ENCODE measurements around the gene SIL1.
A peak's percentile ranks its signal among the peaks of the same experiment; 100 is the strongest.
"Not testable (repeated sequence)": the region's sequence is repeated elsewhere in the genome, so short reads cannot be mapped to it uniquely, and the experiment has no call there.

SIL1 gene

DNA sequence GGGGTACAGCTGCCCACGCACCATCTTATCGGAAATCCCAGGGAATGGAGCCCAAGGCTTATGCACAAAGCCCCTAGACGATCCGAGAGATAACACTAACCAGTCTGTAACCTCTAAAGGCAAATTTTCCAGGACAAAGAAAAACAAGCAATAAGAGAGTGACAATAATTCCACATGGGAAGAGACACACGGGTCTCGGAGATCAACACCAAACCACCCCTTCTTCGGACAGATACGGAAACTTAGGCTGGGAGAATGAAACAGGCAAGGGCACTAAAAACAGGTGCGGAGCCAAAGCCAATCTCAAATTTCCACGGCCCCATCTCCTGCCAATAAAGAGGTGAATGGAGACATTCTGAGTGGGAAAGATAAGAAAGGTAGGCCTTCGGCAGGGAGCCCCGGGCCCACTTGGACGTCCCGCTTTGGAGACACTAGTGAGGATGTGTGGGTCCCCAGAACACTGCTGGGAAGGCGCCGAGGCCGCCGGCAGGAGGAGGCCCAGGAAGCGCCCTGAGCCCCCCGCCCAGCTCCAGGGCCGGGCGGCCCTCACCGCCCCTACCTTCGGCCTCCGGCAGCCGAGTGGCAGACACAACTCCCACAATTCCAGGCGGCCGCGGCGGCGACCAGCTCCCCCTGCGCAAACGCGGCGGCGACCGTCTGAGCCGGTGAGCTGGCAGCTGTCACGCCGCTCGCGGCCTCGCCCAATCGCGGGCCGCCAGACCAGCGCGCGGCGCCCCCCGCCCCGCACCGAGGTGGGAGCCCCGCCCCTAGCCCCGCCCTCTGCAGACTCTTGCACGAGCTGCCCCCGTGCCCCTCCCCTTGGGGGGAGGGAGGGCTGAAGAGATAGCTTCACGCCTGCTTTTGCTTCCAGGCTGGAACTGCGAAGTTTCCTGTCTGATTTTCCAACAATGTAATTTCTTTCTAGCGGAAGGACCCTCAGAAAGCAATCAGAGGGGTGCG, at the start of gene SIL1:
TSS of gene SIL1 (minus strand) at position 659 of the 960 bp plus-strand sequence. CDS start 70,525 bp downstream, outside the sequence.
- peak; percentile 95 for DNase-seq (ENCODE audit: low spot score)

DNA sequence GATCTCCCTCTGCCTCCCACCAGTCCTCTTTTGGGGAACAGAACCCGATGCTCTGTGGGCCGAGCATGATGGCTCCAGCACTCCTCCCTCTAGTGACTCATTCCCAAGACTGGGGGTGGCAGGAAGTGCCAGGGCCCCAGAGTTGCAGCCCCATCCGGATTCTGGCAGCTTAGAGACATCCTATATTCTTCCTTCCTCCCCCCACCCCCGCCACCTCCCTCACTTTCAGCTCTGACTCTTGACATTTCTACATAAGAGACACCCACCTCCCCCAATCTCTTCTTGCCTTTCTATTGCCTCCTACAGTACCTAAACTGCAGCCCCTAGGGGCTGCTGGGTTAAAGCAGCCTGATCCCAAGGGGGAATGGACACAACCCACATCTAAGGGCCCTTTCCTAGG, 48.2 kb upstream of the SIL1 start:
- DNase-seq (ENCODE audit: low spot score): no peak

DNA sequence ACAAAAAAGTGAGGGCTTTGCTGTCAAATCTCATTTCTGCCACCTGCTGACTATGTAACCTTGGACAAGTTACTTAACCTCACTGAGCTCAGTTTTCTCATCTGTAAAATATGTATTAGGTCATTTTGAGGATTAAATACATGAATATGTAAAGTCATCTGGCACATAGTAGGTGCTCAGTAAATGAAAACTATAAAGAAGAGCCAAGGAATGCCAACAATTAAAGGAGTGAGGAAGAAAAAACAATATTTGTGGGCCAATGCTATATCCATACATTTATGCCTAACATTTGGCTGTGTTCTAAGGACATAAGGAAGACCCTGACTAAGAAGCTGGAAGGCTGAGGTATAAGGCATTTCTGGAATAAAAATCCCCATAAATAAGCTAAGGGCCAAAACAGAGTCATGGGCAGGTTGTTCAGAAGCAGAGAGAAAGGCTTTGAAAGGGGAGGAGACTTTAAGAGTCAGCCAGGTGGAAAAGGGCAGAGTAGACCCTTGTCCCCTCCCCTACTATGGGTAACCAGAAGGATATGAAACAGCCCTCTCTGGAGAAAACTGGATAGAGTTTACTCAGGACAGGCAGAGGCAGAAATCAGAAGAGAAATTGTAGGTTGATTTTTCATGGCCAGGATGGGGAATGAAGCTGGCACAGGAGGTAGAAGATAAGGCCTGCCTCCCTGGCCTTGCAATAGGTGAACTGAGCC, 47.6 kb upstream of the SIL1 start:
- DNase-seq (ENCODE audit: low spot score): no peak

DNA sequence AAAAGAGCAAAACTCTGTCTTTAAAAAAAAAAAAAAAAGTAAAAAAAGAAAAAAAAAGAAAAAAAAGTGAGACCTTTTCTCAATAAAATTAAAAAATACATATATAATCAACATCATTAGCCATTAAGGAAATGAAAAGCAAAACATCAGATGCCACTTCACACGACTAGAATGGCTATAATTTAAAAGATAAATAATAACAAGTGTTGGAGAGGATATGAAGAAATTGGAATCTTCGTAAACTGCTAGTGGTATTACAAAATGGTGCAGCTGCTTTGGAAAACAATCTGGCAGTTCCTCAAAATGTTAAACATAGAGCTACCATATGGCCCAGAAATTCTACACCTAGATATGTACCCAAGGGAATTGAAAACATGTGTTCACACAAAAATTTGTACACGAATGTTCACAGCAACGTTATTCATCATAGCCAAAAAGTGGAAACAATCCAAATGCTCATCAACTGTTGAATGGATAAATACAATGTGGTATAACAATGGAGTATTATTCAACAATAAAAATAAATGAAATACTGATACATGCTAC, 45.3 kb upstream of the SIL1 start:
- DNase-seq (ENCODE audit: low spot score): no peak

DNA sequence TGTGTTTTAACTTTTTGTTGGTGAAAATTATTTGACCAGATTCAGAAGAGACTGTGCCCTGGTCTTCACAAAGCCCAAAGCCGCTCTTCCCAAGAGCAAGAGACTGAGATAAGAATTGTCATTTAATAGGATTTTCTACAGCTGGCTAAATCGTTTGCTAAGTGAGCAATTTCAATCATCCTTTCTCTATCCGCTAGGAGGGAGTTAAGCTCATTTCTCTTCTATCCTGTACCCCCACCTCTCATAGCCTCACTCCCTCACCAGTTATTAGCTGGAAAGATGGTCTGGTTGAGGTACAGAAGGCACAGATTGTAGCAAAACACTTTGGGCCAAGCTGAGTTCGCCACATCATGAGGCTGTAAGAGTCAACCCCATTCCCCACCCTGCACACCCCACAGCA, 43.0 kb upstream of the SIL1 start:
- no peak for DNase-seq (ENCODE audit: low spot score)

DNA sequence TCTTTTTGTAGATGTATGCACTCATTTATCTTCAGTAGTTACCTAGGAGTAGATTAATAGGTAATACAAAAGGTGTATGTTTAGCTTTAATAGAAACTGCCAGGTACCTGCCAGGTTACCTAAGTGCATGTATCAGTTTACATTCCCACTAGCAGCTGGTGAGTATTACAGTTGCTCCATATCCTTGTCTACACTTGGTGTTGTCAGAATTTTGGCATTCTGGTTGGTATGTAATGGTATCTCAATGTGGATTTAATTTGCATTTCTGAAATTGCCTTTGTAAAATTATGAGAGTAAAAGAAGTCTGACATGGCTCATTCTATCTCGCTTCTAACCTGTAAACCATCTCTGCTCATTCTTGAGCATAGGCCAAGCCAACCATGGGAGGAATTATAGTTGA, 38.3 kb upstream of the SIL1 start:
- DNase-seq (ENCODE audit: low spot score): no peak

DNA sequence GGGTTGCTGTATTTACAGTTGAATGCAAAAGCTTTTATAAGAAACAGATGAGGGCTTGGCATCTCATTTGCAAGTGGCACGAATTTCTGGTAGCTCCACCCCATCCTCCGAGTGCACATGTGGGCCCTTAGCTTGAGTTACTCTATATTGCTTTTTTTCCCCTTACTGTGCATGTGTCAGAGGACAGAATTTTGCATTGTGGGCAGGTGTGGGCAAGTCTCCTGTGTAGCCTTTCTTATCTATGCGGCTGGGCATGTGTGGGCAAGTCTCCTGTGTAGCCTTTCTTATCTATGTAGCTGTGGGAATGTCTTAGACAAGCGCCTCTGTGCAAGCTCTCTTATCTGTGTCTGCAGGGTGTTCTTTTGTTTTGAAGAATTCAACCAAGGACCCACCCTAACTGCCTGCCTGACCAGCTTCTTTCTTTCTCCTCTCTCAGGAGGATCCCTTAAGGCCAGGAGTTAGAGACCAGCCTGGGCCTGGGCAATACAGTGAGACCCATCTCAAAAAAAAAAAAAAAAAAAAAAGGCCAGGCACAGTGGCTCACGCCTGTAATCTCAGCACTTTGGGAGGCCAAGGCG, 34.1 kb upstream of the SIL1 start:
- no peak for DNase-seq (ENCODE audit: low spot score)

DNA sequence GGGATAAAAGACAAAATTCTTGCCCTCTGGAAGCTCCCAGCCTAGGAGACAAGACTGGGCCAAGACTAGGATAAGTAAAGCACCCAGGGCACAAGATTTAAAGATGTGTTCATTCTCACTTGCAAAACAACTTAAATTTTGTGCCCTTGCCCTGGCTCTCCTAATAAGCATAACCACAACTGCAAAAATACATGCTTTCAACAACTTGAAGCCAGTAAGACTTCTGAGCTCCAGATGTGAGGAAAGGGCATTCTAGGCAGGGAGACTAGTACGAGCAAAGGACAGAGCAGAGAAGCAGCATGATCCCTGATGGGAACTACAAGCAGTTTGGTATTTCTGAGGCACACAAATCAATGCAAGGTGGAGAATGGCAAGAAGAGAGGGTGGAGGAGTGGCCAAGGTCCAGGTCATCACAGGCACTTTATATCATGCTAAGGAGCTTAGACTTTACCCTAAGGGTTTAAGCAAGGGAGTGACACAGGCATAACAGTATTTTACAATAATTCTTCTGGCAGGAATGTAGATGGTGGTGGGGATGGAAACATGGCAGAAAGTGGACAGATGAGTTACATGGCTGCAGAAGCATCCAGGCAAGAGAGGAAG, 30.1 kb upstream of the SIL1 start:
- no peak for DNase-seq (ENCODE audit: low spot score)

DNA sequence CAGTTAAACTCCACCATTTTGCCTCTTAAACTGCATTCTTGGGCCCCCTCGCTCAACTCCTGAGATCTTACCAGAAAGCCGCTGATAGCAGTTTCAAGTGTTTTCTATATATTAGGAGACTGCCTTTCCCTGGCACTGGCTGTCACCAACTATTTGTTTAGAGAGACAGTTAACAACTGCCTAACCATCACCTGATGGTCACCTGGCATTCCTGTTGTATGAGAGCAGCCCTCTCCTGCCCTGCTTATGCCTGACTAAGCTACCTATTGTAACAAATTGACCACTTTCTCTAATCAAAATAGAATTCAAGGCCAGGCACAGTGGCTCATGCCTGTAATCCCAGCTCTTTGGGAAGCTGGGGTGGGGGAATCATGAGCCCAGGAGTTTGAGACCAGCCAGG, 28.0 kb upstream of the SIL1 start:
- no peak for DNase-seq (ENCODE audit: low spot score)

DNA sequence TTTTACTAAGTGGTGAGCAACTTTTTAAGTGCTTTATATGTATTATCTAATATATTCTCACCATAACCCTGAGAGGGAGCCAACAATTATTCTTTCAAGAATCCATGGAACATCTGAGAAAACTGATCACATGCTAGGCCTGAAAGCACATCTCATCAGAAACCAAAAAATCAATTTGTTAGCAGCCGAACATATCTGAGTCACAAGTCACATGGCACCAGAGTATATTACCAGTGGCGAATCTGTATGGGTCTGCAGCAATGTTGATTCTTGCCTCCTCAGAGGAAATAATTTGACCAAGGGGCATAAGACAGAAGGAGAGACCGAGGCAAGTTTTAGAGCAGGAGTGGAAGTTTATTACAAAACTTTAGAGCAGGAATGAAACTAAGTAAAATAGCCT, 25.3 kb upstream of the SIL1 start:
- DNase-seq (ENCODE audit: low spot score): no peak

DNA sequence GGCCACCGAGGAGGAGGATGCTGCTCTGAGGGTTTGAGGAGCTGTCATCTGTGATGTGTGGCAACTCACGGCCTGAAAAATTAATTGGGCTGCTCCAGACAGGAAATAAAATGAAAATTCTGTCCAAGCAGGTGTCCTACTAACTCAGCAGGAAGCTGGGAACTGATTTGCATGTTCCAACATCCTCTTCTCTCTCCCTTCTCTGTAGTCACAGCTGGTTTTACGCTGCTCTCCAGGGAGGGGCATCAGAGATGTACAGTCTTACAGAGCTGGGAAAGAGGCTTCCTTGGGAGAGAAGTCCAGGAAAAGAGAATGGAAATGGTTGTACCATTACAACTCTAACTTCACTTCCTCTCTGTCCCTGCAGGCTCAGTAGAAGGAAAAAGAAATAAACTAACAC, 24.2 kb upstream of the SIL1 start:
- DNase-seq (ENCODE audit: low spot score): no peak

DNA sequence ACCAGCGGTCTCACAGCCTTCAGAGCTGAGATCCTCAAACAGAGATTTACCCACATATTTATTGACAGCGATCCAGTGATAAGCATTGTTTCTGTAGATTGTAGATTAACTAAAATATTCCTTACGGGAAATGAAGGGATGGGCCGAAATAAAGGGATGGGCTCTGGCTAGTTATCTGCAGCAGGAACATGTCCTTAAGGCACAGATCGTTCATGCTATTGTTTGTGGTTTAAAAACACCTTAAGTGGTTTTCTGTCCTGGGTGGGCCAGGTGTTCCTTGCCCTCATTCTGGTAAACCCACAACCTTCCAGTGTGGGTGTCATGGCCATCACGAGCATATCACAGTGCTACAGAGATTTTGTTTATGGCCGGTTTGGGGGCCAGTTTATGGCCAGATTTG, 19.9 kb upstream of the SIL1 start:
- not testable (repeated sequence) for DNase-seq (ENCODE audit: low spot score)

DNA sequence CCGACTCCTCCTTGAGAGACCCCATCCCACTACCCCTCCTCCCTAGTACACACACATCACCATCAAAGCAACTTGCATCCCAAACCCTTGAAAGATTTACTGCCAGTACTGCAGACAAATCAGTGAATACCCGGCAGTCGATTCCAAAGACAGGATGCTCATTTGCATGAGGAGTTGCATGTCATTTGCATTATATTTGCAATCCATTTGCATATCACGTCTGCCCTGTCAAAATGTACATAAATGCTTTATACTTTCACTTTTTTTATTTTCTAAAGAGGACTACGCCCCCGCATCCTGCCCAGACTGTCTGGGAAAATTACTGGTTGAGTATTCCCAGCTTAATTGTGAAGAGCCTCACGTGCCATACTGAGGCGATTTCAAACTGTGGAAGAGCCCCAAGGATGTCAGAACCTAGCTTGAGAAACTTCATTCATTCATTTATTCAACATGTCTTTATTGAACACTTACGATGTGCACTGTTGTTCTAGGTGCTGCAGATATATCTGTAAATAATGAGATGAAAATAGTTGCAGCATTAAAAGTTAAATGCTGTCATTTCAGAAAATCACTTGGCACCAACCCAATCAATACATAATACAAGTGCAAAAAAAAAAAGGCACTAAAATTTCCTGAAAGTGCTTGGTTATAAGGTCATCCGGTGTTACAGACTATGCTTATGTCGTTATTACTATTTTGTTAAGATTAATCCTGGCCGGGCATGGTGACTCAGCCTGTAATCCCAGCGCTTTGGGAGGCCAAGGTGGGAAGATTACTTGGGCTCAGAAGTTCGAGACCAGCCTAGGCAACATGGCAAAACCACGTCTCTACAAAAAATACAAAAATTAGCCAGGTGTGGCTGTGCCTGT, 17.2 kb upstream of the SIL1 start:
- DNase-seq (ENCODE audit: low spot score): peak; percentile 69

DNA sequence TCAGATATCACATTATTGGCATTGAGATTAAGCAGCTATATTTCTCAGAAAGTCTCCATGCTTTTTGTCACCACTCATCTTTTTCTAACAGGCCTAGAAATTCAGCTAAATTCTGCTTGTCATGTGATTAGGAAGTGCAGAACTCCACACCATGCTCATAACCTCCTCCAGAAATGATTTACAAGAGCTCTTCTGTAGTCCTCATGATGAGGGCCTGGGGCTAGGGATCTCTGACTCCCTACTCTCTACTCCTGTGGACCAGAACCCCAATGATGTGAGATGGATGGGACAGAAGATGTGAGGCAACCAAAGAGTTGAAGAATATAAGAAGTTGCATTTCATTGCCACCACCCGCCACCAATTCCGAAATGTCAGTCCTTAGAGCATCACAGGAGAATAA, 16.5 kb upstream of the SIL1 start:
- no peak for DNase-seq (ENCODE audit: low spot score)

DNA sequence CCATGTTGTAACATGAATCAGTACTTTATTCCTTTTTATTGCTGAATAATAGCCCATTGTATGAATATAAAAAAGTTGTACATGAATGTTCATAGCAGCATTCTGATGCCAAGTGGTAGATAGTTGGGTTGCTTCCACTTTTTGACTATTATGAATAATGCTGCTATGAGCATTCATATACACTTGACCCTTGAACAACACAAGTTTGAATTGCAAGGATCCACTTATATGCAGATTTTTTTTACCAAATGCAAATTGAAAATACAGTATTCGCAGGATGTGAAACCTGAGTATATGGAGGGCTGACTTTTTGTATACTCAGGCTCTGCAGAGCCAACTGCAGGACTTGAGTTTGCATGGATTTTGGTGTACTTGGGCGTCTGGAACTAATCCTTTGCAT, 14.7 kb upstream of the SIL1 start:
- no peak for DNase-seq (ENCODE audit: low spot score)

DNA sequence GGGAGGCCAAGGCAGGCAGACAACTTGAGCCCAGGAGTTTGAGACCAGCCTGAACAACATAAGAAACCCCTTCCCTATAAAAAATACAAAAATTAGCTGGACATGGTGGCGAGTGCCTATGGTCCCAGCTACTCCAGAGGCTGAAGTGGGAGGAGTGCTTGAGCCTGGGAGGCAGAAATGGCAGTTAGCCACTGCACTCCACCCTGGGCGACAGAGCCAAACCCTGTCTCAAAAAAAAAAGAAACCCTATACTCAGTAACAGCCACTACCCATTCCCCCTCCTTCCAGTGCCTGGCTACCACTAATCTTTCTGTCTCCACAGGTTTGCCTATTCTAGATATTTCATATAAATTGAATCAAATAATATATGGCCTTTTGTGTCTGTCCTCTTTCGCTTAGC, 14.3 kb upstream of the SIL1 start:
- DNase-seq (ENCODE audit: low spot score): no peak

DNA sequence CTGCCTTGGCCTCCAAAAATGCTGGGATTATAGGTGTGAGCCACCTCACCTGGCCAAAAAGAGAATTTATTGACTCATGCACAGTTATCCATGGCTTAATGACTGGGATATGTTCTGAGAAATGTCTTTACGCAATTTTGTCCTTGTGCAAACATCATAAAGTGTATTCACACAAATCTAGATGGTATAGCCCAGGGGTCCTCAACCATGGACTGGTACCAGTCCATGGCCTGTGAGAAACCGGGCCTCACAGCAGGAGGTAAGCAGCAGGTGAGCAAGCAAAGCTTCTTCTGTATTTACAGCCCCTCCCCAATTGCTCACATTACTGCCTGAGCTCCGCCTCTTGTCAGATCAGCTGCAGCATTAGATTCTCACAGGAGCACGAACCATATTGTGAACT, 12.4 kb upstream of the SIL1 start:
- DNase-seq (ENCODE audit: low spot score): no peak

DNA sequence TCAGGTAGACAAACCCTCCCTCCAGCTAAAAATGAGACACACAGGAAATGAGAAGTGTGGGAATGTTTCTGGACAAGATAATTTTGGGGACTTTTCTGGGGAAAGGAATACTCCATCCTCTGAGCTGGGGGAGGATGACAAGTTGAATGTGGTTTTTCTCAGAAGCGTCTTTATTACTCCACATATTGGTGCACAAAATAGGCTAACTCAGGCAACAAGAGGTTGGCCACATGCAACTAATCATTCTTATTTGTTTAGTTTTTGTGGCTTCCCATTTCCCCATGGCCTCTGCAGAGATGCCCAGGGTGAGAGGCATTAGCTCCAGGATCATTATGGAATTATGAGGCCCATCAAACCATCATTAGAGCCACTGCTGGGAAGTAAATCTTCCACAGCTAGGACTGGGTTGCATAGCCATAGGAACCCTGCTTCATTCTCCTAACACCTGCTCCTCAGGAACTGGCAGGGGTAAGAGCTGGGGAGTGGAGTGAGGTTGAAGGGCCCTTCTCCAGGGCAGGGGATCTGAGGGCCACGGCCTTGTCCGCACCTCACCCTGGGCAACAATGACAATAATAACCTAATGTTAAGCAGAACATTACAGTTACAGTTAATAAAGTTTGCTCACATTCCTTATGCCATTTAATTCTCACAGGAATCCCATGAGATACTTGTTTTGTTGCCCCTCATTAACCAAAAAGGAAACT, 9.3 kb upstream of the SIL1 start:
- DNase-seq (ENCODE audit: low spot score): no peak

DNA sequence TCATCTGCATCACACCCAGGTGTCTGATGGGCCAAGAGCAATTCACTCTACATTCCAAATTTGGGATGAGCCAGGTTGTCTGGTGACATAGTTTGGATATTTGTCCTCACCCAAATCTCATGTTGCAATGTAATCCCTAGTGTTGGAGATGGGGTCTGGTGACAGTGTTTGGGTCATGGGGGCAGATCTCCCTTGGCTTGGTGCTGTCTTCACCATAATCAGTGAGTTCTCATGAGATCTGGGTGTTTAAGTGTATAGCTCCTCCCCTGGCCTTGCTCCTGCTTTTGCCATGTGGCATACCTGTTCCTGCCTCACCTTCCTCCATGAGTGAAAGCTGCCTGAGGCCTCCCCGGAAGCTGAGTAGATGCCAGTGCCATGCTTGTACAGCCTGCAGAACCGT, 7.4 kb upstream of the SIL1 start:
- DNase-seq (ENCODE audit: low spot score): no peak

DNA sequence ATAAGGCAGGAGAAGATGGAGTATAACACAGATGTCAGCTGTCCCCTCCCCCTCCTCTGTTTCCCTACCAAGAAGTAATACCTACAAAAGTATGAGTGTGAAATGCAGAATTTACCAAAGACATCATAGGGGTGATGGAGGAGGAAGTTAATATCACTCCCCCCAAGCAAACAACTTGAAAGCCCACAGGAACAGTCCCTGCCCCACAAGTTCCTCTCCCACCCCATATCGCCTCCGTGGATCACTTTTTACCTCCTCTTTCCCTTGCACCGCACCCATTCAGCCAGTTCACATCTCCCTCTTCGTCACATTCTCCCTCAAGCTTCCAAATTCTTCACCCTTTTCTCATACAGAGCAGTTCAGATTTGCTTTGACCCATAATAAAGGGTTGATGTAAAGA, 7.0 kb upstream of the SIL1 start:
- no peak for DNase-seq (ENCODE audit: low spot score)

DNA sequence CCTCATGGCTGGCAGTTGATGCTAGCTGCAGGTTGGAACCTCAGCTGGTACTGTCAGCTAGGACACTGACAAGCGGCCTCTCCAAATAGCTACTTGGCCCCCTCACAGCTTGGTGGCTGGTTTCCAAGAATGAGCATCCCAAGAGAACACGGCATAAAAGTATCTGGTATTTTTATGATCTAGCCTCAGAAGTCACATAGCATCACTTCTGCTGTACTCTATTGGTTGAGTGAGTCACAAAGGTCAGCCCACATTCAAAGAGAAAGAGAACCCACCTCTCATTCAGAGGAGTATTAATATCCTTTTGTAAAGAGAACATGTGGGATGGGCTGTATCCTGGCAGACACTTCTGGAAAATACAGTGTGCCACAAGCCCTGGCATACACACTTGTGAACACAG, 6.0 kb upstream of the SIL1 start:
- no peak for DNase-seq (ENCODE audit: low spot score)

Data from NAMALWA (cell line).